Measurements from ENCODE around the gene CCDC194.
"Not testable (repeated sequence)": the region's sequence is repeated elsewhere in the genome, so short reads cannot be mapped to it uniquely, and the experiment has no call there.

The CCDC194 gene

DNA sequence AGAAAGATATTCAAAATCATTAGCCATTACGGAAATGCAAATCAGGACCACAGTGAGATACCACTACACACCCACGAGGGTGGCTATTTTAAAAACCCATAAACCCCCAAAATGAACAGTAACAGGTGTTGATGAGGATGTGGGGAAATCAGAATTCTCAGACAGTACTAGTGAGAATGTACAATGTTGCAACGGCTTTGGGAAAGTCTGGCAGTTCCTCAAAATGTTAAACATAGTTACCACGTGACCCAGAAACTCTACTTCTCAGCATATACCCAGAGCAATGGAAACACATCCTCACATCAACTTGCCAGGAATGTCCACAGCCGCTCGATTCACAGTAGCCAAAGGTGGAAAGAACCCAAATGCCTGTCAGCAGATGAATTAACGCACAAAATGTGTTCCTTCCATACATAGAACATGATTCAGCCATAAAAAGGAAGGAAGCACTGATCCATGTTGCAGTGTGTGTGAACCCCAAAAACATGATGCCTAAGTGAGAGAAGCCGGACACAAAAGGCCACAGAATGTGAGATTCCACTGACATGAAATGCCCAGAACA, 23.9 kb downstream of the CCDC194 start:
- DNase-seq (ENCODE audit: low spot score): no peak

DNA sequence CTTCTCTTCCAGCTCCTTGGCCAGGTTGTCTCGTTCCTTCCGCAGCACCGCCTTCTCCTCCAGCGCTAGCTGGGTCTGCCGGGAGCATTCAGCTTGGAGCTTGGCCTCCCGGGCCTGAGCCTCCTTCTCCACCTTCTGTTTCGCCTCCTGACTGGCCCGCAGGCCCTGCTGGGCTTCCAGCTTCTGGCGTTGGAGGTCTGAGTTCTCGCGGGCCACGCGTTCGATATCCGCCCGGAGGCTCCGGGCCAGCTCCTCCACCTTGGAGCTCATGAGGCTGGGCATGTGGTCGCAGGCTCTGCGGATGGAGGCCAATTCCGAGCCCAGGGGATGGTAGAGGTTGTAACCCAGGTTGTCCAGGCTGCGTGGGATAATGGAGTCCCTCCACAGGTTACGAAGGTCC, 28.6 kb downstream of the CCDC194 start:
- DNase-seq (ENCODE audit: low spot score): no peak

DNA sequence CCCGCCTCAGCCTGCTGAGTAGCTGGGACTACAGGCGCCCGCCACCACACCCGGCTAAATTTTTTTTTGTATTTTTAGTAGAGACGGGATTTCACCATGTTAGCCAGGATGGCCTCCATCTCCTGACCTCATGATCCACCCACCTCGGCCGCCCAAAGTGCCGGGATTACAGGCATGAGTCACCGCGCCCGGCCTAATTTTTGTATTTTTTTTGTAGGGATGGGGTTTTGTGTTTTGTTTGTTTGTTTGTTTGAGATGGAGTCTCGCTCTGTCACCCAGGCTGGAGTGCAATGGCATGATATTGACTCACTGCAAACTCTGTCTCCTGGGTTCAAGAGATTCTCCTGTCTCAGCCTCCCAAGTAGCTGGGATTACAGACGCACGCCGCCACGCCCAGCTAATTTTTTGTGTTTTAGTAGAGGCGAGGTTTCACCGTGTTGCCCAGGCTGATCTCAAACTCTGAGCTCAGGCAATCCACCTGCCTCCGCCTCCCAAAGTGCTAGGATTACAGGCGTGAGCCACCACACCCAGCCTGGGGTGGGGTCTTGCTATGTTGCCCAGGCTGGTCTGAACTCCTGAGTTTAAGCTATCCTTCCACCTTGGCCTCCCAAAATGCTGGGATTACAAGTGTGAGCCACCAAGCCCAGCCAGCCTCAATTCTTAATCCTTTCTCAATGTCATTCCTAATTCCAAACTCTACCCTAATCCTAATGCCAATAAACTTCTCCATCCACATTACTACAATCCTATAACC, 30.0 kb downstream of the CCDC194 start:
- not testable (repeated sequence) for DNase-seq (ENCODE audit: low spot score)

DNA sequence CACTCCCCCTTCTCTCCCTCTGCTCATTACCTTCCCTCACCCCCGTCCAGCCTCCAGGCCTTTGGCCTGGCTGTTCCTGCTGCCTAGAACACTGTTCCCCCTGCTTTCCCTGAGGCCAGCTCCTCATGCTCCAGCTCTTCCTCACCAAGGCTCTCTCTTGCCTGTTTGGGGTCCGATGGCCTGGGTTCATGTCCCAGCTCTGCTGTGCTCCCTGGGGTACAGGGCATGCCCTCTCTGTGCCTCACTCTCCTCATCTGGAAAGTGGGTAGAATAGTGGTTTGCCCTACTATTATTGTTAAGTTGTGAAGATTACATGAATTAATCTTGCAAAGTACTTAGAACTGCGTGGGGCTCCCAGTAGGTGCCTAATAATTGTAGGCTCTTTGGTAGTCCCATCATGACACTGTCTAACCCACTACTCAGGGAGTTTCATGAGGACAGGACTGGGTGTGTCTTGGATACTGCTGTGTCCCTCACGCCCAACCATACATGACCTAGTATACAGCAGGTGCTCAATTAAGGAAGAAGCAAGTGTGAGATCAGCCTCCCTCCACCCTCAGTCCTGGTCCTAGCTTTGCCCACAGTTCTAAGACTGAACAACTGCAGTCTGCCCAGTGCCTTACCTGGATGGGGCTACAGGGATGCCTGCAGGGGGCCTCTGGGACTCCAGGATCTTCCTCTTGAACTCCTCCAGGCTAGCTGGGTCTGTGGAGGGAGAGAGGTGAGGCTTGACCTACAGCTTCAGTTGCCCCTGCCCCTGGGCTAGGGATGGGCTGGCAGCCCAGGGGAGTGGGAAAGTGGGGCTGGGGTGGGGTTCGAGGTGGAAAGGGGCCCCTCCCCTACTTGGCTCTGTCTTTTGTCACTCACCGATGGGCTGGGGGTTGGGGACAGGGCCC, 33.8 kb downstream of the CCDC194 start:
- no peak for DNase-seq (ENCODE audit: low spot score)

DNA sequence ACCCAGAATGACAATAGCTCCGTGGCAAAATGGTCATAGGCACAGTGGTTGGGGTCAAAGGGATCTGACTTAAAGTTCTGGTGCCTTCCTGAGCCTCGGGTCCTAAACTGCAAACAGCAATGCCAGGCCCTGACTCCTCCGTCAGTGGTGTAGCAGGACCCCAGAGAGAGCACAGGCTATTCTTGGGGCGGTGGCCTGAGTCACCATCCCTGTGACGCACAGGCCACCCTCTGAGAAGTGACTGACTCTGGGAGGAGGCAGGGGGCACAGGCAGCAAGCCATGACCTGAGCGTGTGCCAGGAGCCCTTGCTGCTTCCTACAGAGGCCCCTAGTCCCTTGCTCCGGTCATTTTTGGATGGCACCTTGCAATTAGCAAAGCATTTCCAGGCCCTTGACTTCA, 35.6 kb downstream of the CCDC194 start:
- no peak for DNase-seq (ENCODE audit: low spot score)

DNA sequence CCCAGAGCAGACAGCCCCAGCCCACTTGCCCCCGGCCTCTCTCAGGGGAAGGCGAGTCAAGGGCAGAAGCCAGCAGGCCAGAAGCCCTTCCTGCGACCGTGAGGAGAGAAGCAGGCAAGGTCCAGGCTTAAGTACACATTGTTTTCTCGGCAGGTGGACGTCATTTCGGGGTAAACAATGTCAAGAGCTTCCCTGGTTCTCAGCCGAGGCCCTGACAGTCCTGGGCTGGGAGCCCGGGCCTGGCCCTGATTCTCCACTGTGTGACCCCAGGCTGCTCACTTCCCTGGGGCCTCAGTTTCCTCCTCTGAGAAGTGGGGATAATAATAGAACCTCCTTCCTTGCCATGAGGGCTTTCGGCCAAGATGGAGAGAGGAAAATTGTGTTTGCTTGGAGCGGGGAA, 36.3 kb downstream of the CCDC194 start:
- DNase-seq (ENCODE audit: low spot score): no peak

DNA sequence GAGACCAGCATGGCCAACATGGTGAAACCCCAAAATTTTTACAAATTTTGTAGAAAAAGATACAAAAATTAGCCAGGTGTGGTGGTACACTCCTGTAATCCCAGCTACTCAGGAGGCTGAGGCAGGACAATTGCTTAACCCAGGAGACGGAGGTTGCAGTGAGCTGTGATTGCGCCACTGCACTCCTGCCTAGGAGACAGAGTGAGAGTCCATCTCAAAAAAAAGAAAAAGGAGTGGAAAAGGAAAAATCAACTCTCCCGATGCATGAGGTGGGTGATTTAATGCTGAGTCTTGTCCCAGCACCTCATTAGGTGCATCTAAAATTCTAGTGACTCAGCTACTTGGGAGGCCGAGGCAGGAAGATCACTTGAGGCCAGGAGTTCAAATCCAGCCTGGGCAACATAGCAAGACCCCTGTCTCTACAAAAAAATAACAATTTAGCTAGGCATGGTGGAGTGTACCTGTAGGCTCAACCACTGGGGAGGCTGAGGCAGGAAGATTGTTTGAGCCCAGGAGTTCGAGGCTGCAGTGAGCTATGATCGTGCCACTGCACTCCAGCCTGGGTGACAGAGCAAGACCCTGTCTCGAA, 36.8 kb downstream of the CCDC194 start:
- DNase-seq (ENCODE audit: low spot score): no peak

DNA sequence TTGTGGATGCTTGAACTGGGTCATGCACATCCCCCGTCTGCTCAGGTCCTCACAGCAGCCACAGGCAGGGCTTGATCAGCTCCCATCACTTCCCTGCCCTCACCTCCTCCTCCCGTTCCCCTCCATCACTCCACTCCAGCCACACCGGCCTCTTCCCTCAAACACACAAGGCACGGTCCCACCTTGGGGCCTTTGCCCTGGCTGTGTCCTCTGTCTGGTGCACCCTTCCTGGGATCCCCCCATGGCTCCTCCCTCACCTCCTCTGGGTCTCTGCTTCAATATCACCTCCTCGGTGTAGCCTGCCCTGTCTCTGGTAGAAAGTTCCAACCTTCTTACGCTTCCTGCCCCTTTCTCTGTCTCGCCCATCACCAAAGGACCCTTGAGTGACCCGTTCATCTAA, 40.6 kb downstream of the CCDC194 start:
- DNase-seq (ENCODE audit: low spot score): no peak

DNA sequence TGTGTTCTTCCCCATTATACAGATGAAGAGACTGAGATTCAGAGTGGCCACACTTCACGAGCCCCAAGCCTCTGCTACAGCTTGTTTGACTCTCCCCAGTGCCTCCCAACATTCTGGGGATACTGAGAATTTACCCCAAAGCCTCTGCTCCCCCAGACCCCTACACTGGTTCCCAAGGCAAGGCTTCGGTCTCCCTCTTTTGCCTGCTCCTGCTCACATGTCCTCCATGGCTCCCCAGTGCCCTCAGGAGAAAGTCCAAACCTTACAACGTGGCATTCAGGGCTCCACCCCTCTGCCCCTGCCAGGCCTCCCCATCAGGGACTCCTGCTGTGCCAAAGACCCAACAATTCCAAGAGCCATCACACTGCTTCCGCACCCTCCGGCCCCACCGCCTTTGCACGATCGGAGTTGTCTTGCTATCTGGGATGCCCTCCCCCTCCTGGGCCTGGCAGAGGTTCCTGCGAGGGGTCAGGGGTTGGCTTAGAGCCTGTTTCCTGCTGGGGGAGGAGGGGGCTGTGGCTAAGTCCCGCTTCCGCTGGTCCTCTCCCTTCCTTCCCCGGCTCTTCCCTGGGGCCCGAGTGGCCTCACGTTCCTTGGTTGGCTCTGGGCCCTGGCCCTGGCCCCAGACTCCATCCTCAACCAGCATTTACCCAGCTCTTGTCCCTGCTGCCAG, 41.3 kb downstream of the CCDC194 start:
- DNase-seq (ENCODE audit: low spot score): no peak

DNA sequence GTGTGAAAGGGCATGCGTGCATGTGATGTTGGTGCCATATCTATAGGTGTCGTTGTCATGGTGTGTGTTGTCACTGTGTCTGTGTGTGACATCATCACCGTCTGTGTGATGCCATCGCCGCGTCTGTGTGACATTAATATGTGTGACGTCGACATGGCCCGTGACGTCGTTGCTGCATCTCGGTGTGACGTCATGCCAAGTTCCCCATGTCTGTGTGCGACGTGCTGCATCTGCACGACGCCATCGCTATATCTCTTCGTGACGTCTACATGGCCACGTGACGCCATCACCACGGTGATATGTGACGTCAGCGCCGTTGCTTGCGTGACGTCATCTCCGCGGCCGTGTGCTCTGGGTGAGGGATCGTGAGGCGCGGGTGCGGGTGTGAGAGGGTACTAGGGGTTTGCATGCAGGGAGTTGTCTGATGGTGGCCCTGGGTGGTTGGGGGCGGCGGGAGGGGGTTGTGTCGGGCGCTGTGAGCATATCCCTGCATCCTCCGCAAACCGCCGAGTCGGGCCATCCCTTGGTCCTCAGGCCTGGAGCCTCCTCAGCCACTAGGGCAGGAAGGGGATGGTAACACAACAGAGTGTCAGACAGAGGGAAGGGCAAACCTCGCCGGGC, 42.1 kb downstream of the CCDC194 start:
- DNase-seq (ENCODE audit: low spot score): no peak

DNA sequence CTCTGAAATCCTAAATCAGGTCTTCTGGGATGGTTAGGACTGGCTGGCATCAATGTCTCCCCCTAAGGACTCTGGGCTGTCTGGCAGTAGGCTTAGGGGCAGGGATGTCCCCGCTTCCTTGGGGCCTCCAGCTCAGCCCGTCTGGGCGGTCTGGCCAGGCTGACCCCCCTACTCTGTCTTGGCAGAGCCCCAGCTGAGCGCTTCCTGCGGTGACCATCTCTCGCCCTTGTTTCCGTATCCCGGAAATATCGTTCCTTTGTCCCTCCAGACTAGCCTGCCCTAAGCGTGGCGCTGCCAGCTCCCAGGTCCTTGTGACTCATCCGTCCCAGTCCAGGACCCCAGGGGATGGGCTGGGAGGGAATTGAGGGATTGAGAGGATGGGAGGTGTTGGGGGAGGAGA, 45.3 kb downstream of the CCDC194 start:
- DNase-seq (ENCODE audit: low spot score): peak; percentile 72

DNA sequence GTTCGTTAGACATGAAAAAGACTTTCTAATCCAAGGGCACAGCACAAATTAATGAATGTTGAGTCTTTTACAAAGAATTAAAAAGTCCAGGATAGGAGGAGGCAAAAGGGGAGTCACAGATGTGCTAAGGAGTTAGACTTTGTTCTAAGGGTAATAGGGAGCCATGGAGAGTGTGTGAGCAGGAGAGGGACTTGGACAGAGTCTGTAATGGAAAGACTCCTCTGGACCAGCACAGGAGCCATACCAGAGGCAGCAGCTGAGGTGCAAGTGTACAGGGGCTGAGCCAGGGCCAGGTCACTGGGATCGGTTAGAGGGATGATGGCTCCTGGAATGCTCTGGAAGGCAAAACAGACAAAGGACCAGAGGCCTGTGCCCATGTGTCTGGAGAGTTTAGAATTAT, 46.1 kb downstream of the CCDC194 start:
- DNase-seq (ENCODE audit: low spot score): no peak

DNA sequence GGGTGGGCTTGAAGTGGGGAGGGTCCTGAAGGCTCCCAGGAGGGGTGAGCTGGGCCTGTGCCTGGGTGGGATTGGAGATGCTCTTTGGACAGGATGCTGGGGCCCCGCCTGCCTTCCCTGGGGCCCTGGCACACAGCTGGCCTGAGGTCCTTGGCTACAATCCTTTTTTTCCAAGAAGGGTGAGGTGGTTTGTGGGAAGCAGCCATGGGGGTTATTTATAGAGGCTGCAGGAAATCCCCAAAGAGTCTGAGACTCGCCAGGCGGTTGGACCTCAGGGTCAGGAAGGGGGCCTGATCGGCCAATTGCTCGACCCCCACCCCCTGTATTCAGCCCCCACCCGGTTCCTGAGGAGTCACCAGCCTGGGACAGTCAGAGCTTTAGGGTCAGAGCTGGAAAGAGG, 46.6 kb downstream of the CCDC194 start:
- DNase-seq (ENCODE audit: low spot score): no peak

DNA sequence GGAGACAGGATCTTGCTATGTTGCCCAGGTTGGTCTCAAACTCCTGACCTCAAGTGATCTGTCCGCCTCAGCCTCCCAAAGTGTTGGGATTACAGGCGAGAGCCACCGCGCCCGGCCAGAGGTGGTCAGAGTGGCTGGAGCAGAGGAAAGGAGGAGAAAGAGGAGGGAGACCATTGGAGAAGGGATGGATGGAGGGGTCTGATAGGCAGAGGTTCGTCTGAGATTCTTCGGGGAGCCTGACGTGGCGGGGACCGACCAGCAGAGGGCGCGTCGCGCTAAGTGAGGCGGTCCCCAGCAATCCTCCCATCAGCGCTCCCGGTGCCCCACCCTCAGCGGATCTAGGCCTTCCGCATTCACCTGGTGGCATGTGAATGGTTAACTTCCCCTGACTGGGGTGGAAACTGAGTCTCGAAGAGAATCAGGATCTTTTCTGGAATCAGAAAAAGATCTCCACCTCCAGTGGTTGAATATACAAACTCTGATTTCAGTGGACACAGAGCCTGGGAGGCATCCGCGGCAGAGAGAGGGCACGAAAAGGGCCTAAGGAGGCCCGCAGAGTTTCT, 47.8 kb downstream of the CCDC194 start:
- peak; percentile 63 for DNase-seq (ENCODE audit: low spot score)

DNA sequence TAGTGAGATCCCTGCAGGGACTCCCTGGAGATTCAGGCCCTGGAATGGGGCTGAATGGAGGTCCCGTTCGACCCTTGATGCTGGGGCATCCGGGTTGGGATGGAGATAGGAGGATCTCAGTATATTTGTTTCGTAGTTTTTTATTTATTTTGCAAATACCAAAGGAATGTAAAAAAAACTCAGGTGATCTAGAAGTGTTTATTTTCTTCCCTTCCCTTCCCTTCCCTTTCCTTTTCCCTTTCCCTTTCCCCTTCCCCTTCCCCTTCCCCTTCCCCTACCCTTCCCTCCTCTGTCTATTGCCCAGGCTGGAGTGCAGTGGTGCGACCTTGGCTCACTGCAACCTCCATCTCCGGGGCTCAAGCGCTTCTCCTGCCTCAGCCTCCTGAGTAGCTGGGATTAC, 52.2 kb downstream of the CCDC194 start:
- DNase-seq (ENCODE audit: low spot score): no peak

DNA sequence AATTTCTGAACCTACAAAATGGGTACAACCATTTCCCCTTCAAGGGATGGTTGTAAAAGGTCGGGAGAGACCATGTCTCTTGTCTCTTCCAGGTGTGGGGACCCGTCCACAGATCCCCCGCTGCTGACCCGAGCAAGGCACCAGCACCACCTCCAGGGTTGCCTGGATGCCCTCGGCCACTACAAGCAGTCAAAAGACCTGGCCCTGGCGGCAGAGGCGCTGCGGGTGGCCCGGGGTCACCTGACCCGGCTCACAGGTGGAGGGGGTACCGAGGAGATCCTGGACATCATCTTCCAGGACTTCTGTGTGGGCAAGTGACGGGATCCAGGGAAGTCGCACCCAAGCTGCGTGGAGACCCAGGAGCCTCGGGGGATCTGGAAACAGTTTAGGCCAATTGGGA, 52.6 kb downstream of the CCDC194 start:
- no peak for DNase-seq (ENCODE audit: low spot score)

DNA sequence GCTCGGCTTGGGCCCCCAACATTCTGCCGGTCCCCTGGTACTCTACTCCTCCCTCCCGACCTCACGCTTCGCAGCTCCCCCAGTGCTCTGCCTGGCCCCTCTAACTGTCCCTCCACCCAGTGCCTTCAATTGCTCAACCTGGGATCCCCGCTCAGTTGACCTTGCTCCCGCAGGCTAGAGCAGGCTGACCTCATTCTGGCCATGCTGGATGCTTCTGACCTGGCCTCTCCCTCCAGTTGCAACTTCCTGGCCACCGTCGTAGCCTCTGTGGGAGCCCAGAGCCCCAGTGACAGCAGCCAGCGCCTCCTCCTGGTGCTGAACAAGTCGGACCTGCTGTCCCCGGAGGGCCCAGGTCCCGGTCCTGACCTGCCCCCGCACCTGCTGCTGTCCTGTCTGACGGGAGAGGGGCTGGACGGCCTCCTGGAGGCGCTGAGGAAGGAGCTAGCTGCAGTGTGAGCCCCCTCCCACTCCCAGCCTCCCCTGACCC, 53.1 kb downstream of the CCDC194 start:
- no peak for DNase-seq (ENCODE audit: low spot score)
